RCC 7860 (cell line): ENCODE measurements around the gene MRGPRE.

Source experiments
- DNase-seq: peaks from one replicate; pipeline ENCODE4 v3.0.0-alpha.2; 2015; ENCODE audit warnings: low spot score
- FAIRE-seq: peaks from 2 replicates; lab custom pipeline; 2012; peaks lifted over from hg19 to GRCh38; lab: Jason Lieb, UNC

The MRGPRE gene

GRCh38 chr11:3182462-3182852, 49.8 kb downstream of the MRGPRE start:
- FAIRE-seq = no peak
- no peak for DNase-seq

DNA sequence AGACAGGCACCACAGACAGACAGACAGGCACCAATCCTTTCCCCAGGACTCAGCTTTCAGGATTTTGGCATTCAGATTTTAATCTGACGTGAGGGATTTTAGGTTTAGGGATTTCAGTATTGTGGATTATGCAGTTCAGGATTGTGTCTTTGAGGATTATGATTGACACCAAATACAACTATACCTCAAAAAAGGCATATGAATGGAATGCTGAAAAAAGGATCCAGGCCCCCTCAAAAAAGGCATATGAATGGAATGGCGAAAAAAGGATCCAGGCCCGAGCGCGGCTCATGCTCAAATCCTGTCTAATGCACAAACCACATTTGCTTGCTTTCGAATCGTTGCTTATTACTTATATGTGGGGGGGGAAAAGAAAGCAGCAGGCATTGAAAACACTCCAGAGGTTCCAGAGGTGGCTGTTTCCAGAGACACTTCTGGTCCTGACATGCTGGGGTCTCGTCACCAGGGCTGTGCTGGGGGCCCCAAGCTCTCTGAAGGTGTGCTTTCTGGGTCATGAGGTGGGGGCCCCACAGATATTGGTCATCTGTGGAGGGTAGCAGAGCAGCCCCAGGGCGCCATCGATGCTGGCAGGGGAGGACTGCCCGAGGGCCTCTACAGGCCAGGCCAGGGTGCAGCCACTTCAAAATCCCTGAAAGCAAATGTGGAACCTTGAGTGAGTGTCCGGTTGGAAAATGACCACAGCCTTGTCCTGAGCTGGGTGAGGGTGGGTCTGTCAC, 50.3 kb downstream of the MRGPRE start:
- DNase-seq (no peak), FAIRE-seq (no peak)

DNA sequence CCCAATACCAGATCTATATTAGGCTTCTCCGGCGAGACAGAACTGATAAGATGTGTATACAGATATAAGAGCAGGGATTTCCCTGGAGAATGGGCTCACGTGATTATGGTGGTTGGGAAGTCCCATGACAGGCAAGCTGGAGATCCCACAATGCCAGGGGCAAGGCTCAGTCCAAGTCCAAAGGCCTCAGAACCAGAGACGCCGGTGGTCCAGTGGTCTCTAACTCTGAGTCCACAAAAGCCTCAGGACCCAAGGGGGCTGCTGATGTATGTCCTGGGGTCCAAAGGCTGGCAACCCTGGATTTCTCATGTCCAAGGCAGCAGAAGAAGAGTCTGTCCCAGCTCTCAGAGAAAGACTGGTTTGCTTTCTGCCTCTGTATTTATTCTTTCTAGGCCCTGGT, 51.3 kb downstream of the MRGPRE start:
- FAIRE-seq = no peak
- DNase-seq = no peak

- DNase-seq (no peak), FAIRE-seq (no peak)
Measured at GRCh38 chr11:3178349-3178748, 53.9 kb downstream of the MRGPRE start.

GRCh38 chr11:3177931-3178330, 54.3 kb downstream of the MRGPRE start:
- no peak for FAIRE-seq

More at GRCh38 chr11:3177931-3178330, 54.3 kb downstream of the MRGPRE start:
- DNase-seq = no peak
